Natural killer cell (primary cell): ENCODE results near the gene THEM5. TPM values are rescaled to one million over a fixed set of nuclear protein-coding genes. Genes with fewer than 3 reads are reported as not detected.

Experiments
- ATAC-seq, 3 donors: fragments of 150-1000 bp in 2 of 3; fragments of 200-7000 bp in 1 of 3; cut with Tn5 transposase; 1 replicate in 1 of 3; 2 replicates in 2 of 3; pipeline ENCODE4 v1.10.0; 2021; ENCODE audit warnings: mild to moderate bottlenecking in 2 of 3, moderate library complexity in 2 of 3
- DNase-seq, 2 donors: peaks; one replicate each; pipeline versions ENCODE4 v3.0.0 to v3.0.0-alpha.2; 2013 to 2021; ENCODE audit warnings: mixed read lengths in 1 of 2
- H3K27ac ChIP-seq: one replicate; pipeline ENCODE4 v1.5.1; 2013; ENCODE audit warnings: mild to moderate bottlenecking, low read length
- H3K27me3 ChIP-seq: one replicate; pipeline ENCODE4 v1.6.1; 2013; ENCODE audit warnings: low read length; ENCODE audit not compliant: control insufficient read depth, insufficient read depth
- H3K36me3 ChIP-seq: one replicate; pipeline ENCODE4 v1.6.1; 2013; ENCODE audit warnings: low read length; ENCODE audit not compliant: control insufficient read depth, insufficient read depth
- H3K4me1 ChIP-seq: one replicate; pipeline ENCODE4 v1.6.1; 2013; ENCODE audit warnings: low read length; ENCODE audit not compliant: control insufficient read depth, insufficient read depth
- H3K4me3 ChIP-seq: one replicate; pipeline ENCODE4 v1.5.1; 2013; ENCODE audit warnings: low read length
- H3K9me3 ChIP-seq: one replicate; pipeline ENCODE4 v1.6.1; 2013; ENCODE audit warnings: low read length; ENCODE audit not compliant: control insufficient read depth, insufficient read depth
- H3K27ac Mint-ChIP-seq, 2 donors: one replicate each; pipeline ENCODE4 v1.8.0; 2022; ENCODE audit warnings: mild to moderate bottlenecking in 2 of 2, mixed read lengths in 2 of 2, moderate library complexity in 1 of 2
- H3K27me3 Mint-ChIP-seq, 2 donors: one replicate each; pipeline ENCODE4 v1.8.0; 2022; ENCODE audit warnings: low read depth in 2 of 2, mixed read lengths in 2 of 2
- H3K36me3 Mint-ChIP-seq: one replicate; pipeline ENCODE4 v1.8.0; 2022; ENCODE audit warnings: mixed read lengths
- H3K4me1 Mint-ChIP-seq, 2 donors: one replicate each; pipeline ENCODE4 v1.8.0; 2022; ENCODE audit warnings: mixed read lengths in 2 of 2
- H3K4me3 Mint-ChIP-seq: one replicate; pipeline ENCODE4 v1.8.0; 2022; ENCODE audit warnings: mild to moderate bottlenecking, moderate library complexity, mixed read lengths
- H3K9me3 Mint-ChIP-seq, 2 donors: one replicate each; pipeline ENCODE4 v1.8.0; 2022; ENCODE audit warnings: mixed read lengths in 2 of 2
- WGBS: methylation state at CpG from one replicate; pipeline ENCODE4 v1.1.7; 2013; ENCODE audit warnings: missing lambda C conversion rate; ENCODE audit not compliant: insufficient coverage; 5-methylcytosine and 5-hydroxymethylcytosine counted together
- intact Hi-C: fragments of 100-400 bp; cut with micrococcal nuclease; formaldehyde crosslinking; loops from one replicate; pipeline ENCODE4 v1.14.2; 2022
- total RNA-seq, 4 donors: library from RNA; stranded (reverse); fragments of 120-200 nt in 1 of 4; gene quantifications; one replicate each; pipeline versions ENCODE4 v1.2.3 to v1.2.4, GENCODE V29; 2013 to 2022
- TF ChIP-seq, protein P1 (sequence below): fragments of 200-600 bp; IDR thresholded peaks from one replicate; pipeline ENCODE4 v1.8.0; 2022; ENCODE audit warnings: antibody characterized with exemption

Gene THEM5
- total RNA-seq, 3 donors from 2014 or later (not counting 1 experiment from before 2014, with no cell fraction given): 0.52 TPM; not detected in 2

DNA sequence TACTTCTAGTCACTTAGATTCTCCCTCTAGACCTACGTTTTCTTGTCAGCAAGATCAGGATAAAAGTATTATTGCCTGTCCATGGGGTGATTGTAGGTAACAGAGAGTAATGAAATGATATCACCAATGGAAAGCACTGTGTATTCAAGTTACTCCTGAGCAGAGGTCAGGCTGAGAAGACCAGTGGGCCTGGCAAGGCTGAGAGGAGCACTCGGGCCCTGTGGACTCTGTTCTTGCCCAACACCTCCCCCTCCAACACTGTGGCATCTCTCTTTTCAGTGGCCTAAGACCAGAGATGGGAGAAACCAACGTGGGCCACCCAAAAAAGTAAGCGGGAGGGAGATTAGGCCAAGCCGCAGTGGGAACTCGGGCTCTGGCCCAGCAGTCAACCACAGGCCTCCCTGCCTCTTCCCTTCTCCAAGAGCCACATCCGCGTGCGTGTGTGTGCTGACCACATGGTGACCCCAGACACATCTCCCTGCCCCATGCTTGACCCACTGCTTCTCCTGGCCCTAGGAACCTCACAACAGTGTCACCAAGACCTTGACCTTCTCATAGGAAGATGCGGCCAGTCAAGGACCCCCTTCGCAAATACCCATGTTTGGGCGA lies 34.2 kb downstream of the THEM5 start:
- 71% methylated on average over 11 of the region's 12 CpGs for WGBS
- ATAC-seq: no peak
- H3K4me1 ChIP-seq: peaks cover 76% of the 10 kb centered on the region
- no peaks in the 10 kb centered on the region for H3K9me3 Mint-ChIP-seq
- no peaks in the 10 kb centered on the region for H3K27me3 ChIP-seq
- no peaks in the 10 kb centered on the region for H3K9me3 ChIP-seq
- no peak overlapping the region for H3K27ac Mint-ChIP-seq
- H3K4me1 Mint-ChIP-seq: peaks cover 41 to 47% of the 10 kb centered on the region in 2 donors
- no peaks in the 10 kb centered on the region for H3K36me3 ChIP-seq
- TF ChIP-seq, protein P1, sequence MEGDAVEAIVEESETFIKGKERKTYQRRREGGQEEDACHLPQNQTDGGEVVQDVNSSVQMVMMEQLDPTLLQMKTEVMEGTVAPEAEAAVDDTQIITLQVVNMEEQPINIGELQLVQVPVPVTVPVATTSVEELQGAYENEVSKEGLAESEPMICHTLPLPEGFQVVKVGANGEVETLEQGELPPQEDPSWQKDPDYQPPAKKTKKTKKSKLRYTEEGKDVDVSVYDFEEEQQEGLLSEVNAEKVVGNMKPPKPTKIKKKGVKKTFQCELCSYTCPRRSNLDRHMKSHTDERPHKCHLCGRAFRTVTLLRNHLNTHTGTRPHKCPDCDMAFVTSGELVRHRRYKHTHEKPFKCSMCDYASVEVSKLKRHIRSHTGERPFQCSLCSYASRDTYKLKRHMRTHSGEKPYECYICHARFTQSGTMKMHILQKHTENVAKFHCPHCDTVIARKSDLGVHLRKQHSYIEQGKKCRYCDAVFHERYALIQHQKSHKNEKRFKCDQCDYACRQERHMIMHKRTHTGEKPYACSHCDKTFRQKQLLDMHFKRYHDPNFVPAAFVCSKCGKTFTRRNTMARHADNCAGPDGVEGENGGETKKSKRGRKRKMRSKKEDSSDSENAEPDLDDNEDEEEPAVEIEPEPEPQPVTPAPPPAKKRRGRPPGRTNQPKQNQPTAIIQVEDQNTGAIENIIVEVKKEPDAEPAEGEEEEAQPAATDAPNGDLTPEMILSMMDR: no peak
- intact Hi-C loops: no loop called here
- no peaks in the 10 kb centered on the region for H3K36me3 Mint-ChIP-seq
- no peak overlapping the region for H3K4me3 ChIP-seq
- DNase-seq: no peak
- peaks cover 0 to 6% of the 10 kb centered on the region in 2 donors for H3K27me3 Mint-ChIP-seq
- no peak overlapping the region for H3K4me3 Mint-ChIP-seq
- H3K27ac ChIP-seq: no peak overlapping the region

DNA sequence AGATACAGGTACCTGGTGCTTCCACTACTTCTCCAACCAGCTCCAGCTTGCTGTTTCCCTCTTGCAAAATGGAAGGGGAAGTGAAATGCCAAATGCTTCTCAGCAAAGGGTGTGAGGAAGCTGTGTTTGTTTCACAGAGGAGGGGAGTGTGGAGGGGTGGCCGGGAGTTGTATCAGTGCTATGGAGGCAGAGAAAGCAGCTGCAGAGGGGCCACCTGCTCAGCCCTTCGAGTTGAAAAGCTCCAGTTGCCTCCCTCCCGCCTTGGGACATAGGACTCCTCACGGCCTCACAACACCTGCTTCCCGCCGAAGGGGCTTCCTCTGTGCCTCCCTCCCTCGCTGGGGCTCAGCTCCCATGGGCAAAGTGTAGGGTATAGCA lies 36.2 kb downstream of the THEM5 start:
- no peaks in the 10 kb centered on the region for H3K9me3 Mint-ChIP-seq
- intact Hi-C loops: no loop called here
- H3K27ac Mint-ChIP-seq: no peak overlapping the region
- peaks cover 0 to 2% of the 10 kb centered on the region in 2 donors for H3K27me3 Mint-ChIP-seq
- no peak overlapping the region for H3K27ac ChIP-seq
- peaks cover 81% of the 10 kb centered on the region for H3K4me1 ChIP-seq
- no peak overlapping the region for H3K4me3 Mint-ChIP-seq
- no peak overlapping the region for H3K4me3 ChIP-seq
- WGBS: 40% methylated on average over 7 of the region's 7 CpGs
- H3K9me3 ChIP-seq: no peaks in the 10 kb centered on the region
- H3K36me3 Mint-ChIP-seq: no peaks in the 10 kb centered on the region
- TF ChIP-seq, protein P1: no peak
- DNase-seq (no peak), ATAC-seq (no peak)
- no peaks in the 10 kb centered on the region for H3K27me3 ChIP-seq
- H3K36me3 ChIP-seq: no peaks in the 10 kb centered on the region
- H3K4me1 Mint-ChIP-seq: peaks cover 48 to 53% of the 10 kb centered on the region in 2 donors

DNA sequence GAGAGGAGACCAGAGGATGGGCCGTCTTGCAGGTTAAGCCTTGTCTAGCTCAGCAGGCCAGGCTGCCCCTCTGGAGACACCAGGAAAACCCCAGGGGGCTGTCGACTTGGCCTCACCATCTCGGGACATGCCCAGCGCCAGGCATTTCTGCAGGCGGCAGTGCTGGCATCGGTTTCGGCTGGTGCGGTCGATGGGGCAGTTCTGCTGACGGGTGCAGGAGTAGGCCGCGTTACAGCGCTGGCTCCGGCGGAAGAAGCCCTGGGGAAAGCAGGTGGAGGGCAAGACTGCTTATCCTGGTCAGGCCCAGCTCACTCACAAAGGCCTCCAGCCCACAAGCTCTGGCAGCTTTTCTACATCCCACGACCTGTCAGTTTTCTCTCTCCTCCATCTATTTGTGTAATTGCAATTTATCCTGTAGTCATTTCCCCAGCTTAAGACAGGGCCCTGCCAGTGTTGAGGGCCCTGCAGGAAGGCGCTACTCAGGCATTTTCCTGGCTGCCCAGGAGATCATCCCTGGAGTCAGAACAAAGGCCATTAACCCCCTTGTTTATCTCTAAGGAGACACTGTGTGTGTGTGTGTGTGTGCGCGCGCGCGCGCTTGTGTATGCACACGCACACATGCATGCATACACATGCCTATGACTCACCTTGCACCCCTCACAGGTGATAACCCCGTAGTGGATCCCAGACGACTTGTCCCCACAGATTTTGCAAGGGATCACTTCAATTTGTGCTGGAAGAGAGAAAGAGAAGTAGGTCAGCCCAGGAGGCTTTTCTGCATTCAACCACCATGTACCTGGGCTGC lies 36.8 kb downstream of the THEM5 start:
- peaks cover 76% of the 10 kb centered on the region for H3K4me1 ChIP-seq
- TF ChIP-seq, protein P1: no peak
- H3K27me3 Mint-ChIP-seq: peaks cover 0 to 2% of the 10 kb centered on the region in 2 donors
- peaks cover 45 to 51% of the 10 kb centered on the region in 2 donors for H3K4me1 Mint-ChIP-seq
- no peak for DNase-seq
- H3K27ac Mint-ChIP-seq: peak overlapping the region; percentile 3 to 64
- no peaks in the 10 kb centered on the region for H3K9me3 ChIP-seq
- intact Hi-C loops: no loop called here
- H3K36me3 ChIP-seq: no peaks in the 10 kb centered on the region
- WGBS: 83% methylated on average over 20 of the region's 26 CpGs
- H3K36me3 Mint-ChIP-seq: no peaks in the 10 kb centered on the region
- peak overlapping the region; percentile 21 for H3K4me3 Mint-ChIP-seq
- ATAC-seq: no peak
- no peak overlapping the region for H3K4me3 ChIP-seq
- no peaks in the 10 kb centered on the region for H3K9me3 Mint-ChIP-seq
- H3K27ac ChIP-seq: no peak overlapping the region
- H3K27me3 ChIP-seq: no peaks in the 10 kb centered on the region
